Gastrocnemius medialis (tissue), 4 donors: ENCODE measurements around the gene UAP1. TPM values are rescaled to one million over a fixed set of nuclear protein-coding genes. Genes with fewer than 3 reads are reported as not detected.

ENCODE experiments used
- ATAC-seq, 2 donors: fragments of 150-250 bp; one replicate each; pipeline ENCODE4 v1.9.1; 2016
- DNase-seq, 2 donors: peaks; one replicate each; pipeline ENCODE4 v3.0.0-alpha.2; 2019
- H3K27ac ChIP-seq, 4 donors: fragments of 200-600 bp; sonication (generic); 1 replicate in 1 of 4; 2 replicates in 3 of 4; pipeline ENCODE4 v1.5.1; 2016 to 2018; ENCODE audit warnings: mild to moderate bottlenecking in 2 of 4, moderate library complexity in 1 of 4
- H3K27me3 ChIP-seq, 3 donors: fragments of 200-600 bp; sonication (generic) in 2 of 3; 1 replicate in 1 of 3; 2 replicates in 2 of 3; pipeline versions ENCODE4 v1.5.1 to v1.6.0; 2016 to 2019; ENCODE audit warnings: mild to moderate bottlenecking in 1 of 3, moderate library complexity in 1 of 3
- H3K36me3 ChIP-seq, 2 donors: fragments of 200-600 bp; sonication (generic) in 1 of 2; one replicate each; pipeline ENCODE4 v1.5.1; 2017 to 2018
- H3K4me1 ChIP-seq, 2 donors: fragments of 200-600 bp; sonication (generic) in 1 of 2; one replicate each; pipeline ENCODE4 v1.5.1; 2016 to 2017; ENCODE audit warnings: mild to moderate bottlenecking in 2 of 2
- H3K4me3 ChIP-seq, 4 donors: fragments of 200-600 bp; sonication (generic) in 3 of 4; 1 replicate in 1 of 4; 2 replicates in 3 of 4; pipeline ENCODE4 v1.5.1; 2016 to 2019; ENCODE audit warnings: mild to moderate bottlenecking in 2 of 4
- H3K9me3 ChIP-seq, 3 donors: fragments of 200-600 bp; sonication (generic) in 2 of 3; 1 replicate in 1 of 3; 2 replicates in 2 of 3; pipeline ENCODE4 v1.5.1; 2016 to 2019
- POLR2A ChIP-seq, 2 donors: fragments of 450-650 bp; IDR thresholded peaks; one replicate each; pipeline ENCODE4 v1.6.1; 2017; ENCODE audit warnings: antibody characterized with exemption in 2 of 2, mild to moderate bottlenecking in 2 of 2, moderate library complexity in 2 of 2
- in situ Hi-C, 4 donors: fragments of 200-750 bp; cut with MboI; loops; one replicate each; pipeline versions ENCODE4 v1.15.0 to v1.8.0; 2017; ENCODE audit warnings: low sequenced_read_pairs in 4 of 4
- intact Hi-C: fragments of 100-400 bp; cut with DNase I; formaldehyde crosslinking; loops from one replicate; pipeline ENCODE4 v1.15.1; 2023; ENCODE audit warnings: low total_unique reads
- total RNA-seq, 4 donors: library from RNA; depleted of rRNA; stranded (reverse); fragments of >200 nt; gene quantifications; one replicate each; pipeline versions ENCODE4 v1.1.0 to v1.2.3, GENCODE V29; 2016
- TF ChIP-seq, protein P1 (sequence below), 5 experiments: fragments of 450-650 bp in 3 of 5; fragments of 200-600 bp in 2 of 5; sonication (generic) in 2 of 5; IDR thresholded peaks in 4 of 5; conservative IDR thresholded peaks in 1 of 5; 1 replicate in 4 of 5; 2 replicates in 1 of 5; pipeline ENCODE4 v1.5.1; 2016 to 2019; ENCODE audit warnings: antibody characterized with exemption in 5 of 5, mild to moderate bottlenecking in 3 of 5, moderate library complexity in 3 of 5

The UAP1 gene
- total RNA-seq, 4 donors from 2014 or later = 29.2 to 57.3 (median 43.2) TPM

DNA sequence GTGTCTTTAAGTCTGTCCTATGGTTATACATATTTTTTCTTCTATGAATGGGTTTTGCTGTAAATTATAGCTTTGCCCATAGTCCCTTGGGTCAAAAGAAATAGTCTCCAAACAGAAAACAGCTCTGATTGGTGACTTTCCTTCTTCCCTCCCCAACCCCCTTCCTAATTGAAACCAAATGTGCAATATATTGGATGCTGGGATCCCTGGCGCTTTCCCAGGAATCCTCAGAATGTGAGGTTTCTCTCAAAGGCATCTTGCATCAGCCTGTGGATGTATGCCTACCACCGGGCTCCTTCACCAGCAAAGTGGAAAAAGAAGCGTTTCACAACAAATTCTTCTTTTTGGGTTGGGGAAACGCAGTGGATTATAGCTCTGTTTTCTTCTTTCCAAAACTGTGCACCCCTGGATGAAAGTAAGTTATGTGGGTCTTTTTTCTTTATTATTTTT, 70.7 kb downstream of the UAP1 start, which contains the start of gene DDR2:
Gene DDR2, plus strand, starts transcription at position 248 of the 450 bp plus-strand sequence. CDS start 86,600 bp downstream, outside the sequence.
- Histone ChIP-seq H3K9me3 (no peaks in the 10 kb centered on the region), H3K4me1 (no peaks in the 10 kb centered on the region), H3K27ac (peak within 1 kb of the TSS; percentile 65 to 74 (median 68)), H3K4me3 (peak within 1 kb of the TSS; percentile 33 to 48 (median 42)), H3K36me3 (no peaks in the 10 kb centered on the region), H3K27me3 (no peaks in the 10 kb centered on the region)
- peak; percentile 51 to 62 for ATAC-seq
- in situ Hi-C loops (no loop called here), intact Hi-C loops (loop anchor here (5.0 kb wide), 1 partner anchor 65 kb away; no protein-coding TSS in a partner anchor)
- peak; percentile 50 to 72 for DNase-seq
- TF ChIP-seq, protein P1, sequence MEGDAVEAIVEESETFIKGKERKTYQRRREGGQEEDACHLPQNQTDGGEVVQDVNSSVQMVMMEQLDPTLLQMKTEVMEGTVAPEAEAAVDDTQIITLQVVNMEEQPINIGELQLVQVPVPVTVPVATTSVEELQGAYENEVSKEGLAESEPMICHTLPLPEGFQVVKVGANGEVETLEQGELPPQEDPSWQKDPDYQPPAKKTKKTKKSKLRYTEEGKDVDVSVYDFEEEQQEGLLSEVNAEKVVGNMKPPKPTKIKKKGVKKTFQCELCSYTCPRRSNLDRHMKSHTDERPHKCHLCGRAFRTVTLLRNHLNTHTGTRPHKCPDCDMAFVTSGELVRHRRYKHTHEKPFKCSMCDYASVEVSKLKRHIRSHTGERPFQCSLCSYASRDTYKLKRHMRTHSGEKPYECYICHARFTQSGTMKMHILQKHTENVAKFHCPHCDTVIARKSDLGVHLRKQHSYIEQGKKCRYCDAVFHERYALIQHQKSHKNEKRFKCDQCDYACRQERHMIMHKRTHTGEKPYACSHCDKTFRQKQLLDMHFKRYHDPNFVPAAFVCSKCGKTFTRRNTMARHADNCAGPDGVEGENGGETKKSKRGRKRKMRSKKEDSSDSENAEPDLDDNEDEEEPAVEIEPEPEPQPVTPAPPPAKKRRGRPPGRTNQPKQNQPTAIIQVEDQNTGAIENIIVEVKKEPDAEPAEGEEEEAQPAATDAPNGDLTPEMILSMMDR (IDR thresholded peaks at IDR 0.05 in 4 of 5, conservative IDR thresholded peaks at IDR 0.05 in 1 of 5) = no peak
- peak in 1 of 2 donors; percentile 22 for TF ChIP-seq POLR2A (IDR thresholded peaks at IDR 0.05)

DNA sequence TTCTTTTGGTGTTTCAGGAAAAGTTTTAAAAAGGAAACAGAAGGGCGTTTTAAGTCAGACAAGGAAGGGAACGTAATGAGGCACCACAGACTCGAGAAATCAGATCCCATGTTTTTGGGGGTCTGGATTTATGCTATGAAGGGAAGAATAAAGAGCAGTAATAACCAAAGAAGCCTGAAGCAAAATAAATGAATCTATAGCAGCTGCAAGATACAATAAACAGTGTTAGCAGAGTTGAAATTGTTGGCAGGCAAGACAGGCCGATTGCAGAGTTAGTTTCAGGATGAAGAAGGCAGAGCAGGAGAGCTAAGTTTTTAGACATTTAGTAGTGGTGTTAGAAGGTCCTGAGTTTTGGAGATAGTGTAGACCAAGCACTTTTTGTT, 71.2 kb downstream of the UAP1 start:
- H3K27ac ChIP-seq = peak overlapping the region; percentile 65 to 74 (median 68)
- intact Hi-C loops (loop anchor here (5.0 kb wide), 1 partner anchor 65 kb away; no protein-coding TSS in a partner anchor), in situ Hi-C loops (no loop called here)
- TF ChIP-seq, protein P1 (IDR thresholded peaks at IDR 0.05 in 4 of 5, conservative IDR thresholded peaks at IDR 0.05 in 1 of 5) = no peak
- TF ChIP-seq POLR2A (IDR thresholded peaks at IDR 0.05) = no peak
- DNase-seq = no peak
- no peak for ATAC-seq
- no peaks in the 10 kb centered on the region for H3K27me3 ChIP-seq
- peak overlapping the region; percentile 33 to 48 (median 42) for H3K4me3 ChIP-seq
- H3K9me3 ChIP-seq = no peaks in the 10 kb centered on the region
- H3K36me3 ChIP-seq = no peaks in the 10 kb centered on the region
- no peaks in the 10 kb centered on the region for H3K4me1 ChIP-seq

DNA sequence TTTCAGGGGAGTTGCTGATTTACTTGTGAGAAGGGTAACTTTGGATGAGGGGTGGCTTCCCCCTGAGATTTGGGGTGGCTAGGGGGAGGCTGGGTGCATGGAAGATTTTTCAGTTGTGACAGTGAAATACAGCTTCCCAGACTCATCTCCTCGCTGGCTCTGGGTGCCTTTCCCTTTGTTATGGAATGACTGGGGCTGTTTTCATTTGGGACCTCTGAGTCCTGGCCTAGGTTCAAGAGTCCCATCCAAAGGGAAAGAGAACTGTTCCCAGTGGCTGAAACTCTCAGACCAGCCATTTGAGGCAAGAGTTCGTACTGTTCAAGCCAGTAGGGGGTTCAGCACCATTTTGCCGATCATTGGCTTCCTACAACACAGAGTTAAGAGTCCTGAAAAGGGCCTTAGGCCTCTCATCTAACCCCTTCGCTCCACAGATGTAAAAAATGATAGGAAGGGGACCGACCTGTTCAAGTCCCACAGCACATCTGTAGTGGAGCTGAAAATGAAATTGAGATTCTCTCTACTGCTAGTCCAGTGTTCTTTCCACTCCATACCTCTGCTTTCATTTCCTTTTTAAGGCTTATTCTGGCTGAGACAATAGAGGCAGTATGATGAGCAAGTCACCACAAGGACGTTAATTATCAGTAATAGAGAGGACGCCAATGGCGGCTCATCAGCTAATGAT, 71.7 kb downstream of the UAP1 start:
- H3K4me1 ChIP-seq = no peaks in the 10 kb centered on the region
- ATAC-seq (peak; percentile 24 to 25), DNase-seq (no peak)
- H3K9me3 ChIP-seq = no peaks in the 10 kb centered on the region
- in situ Hi-C loops (no loop called here), intact Hi-C loops (loop anchor here (5.0 kb wide), 1 partner anchor 64 kb away; no protein-coding TSS in a partner anchor)
- no peaks in the 10 kb centered on the region for H3K36me3 ChIP-seq
- TF ChIP-seq, protein P1 (IDR thresholded peaks at IDR 0.05 in 4 of 5, conservative IDR thresholded peaks at IDR 0.05 in 1 of 5) = no peak
- TF ChIP-seq POLR2A (IDR thresholded peaks at IDR 0.05) = no peak
- H3K27ac ChIP-seq = peak overlapping the region; percentile 65 to 74 (median 68)
- peak overlapping the region; percentile 33 to 48 (median 42) for H3K4me3 ChIP-seq
- no peaks in the 10 kb centered on the region for H3K27me3 ChIP-seq

DNA sequence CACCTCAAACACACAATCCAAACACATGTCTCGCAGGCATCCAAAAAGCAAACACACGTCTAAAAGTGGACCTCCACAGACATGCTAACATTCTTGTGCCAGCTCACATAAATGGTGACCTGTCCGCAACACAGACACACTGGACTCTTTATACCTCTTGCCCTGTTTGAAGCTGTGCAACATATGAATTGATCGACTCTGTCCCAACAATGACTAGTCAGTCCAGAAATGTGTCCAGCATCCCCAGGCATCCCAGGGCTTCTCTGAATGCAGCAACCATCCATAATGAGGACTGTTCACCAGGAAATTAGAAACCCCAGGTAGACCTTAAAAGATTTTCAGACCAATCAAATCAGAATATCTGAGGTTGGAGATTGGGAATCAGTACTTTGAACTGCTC, 73.9 kb downstream of the UAP1 start:
- Histone ChIP-seq H3K4me3 (no peak overlapping the region), H3K4me1 (no peaks in the 10 kb centered on the region), H3K9me3 (no peaks in the 10 kb centered on the region), H3K36me3 (no peaks in the 10 kb centered on the region), H3K27ac (peak overlapping the region in 1 of 4 donors; percentile 9), H3K27me3 (no peaks in the 10 kb centered on the region)
- no peak for ATAC-seq
- intact Hi-C loops (no loop called here), in situ Hi-C loops (no loop called here)
- DNase-seq = no peak
- no peak for TF ChIP-seq POLR2A (IDR thresholded peaks at IDR 0.05)
- TF ChIP-seq, protein P1 (IDR thresholded peaks at IDR 0.05 in 4 of 5, conservative IDR thresholded peaks at IDR 0.05 in 1 of 5) = no peak
